Stimulated activated CD4-positive, alpha-beta T cell treated with anti-CD3 and anti-CD28 coated beads, TNF-alpha, amount 100 ng/mL, for 24 hours (primary cell): Measurements from ENCODE around the gene GFOD1.
"Not testable (repeated sequence)": the region's sequence is repeated elsewhere in the genome, so short reads cannot be mapped to it uniquely, and the experiment has no call there.

Experiments
- DNase-seq, 3 experiments: peaks; one replicate each; pipeline ENCODE4 v3.0.0-alpha.2; 2020; ENCODE audit warnings: low read depth in 3 of 3

GFOD1 gene

DNA sequence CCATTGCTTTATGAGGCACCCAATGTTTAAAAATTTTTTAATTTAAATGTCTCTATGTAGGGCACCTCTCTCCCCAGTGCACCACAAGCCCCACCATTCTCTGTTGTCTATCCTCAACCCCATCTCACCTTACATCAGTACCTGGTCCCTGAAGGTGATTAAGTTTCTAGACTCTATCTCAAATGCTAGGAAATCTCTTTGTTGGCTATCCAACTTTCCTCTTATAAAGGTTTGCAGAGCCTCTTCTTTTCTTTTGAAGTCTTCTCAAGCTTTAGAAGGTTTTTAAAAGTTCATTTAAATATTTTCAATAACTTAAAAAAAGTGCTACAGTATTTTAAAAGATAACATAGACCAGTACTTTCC is 82.5 kb downstream of the GFOD1 start:
- no peak for DNase-seq

DNA sequence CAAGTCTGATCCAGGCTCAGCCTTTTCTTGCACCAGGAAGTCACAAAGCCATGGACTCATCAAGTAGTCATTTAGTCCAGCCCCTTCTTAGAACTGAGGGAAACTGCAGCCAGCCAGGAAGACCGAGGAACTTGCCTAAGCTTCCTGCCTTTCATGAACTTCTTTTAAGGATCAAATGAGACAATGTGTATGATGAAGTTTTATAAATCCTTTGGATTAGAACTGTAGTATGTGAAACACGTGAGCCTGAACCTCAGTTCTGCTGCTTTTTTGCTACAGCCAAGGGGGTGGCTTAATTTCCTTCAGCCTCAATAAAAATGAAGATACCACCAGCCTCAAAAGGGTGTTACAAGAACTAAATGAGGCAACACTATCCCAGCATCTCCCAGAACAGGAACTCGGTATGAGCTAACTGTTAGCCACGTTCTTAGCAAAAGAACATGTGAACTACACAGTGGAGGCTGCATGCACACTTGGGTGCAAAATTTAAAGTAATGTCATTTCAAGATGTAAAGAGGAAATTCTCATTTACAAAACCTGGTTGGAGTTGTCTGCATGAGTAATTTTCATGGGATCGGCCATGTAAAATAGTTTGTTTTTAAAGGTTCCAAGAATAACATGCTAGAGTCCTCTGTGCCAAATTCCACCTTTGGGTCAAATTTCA is 83.0 kb downstream of the GFOD1 start:
- DNase-seq: no peak

DNA sequence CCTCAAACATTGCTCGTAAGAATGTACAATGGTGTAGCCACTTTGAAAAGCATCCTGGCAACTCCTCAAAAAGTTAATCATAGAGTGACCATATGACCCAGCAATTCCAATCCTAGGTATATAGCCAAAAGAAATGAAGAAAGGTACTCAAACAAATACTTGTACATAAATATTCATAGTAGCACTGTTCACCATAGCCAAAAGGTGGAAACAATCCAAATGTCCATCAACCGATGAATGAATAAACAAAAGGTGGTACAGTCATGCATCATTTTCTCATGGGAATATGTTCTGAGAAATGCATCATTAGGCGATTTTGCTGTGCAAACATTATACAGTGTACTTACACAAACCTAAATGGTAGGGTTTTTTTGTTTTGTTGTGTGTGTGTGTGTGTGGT is 84.7 kb downstream of the GFOD1 start:
- no peak for DNase-seq

DNA sequence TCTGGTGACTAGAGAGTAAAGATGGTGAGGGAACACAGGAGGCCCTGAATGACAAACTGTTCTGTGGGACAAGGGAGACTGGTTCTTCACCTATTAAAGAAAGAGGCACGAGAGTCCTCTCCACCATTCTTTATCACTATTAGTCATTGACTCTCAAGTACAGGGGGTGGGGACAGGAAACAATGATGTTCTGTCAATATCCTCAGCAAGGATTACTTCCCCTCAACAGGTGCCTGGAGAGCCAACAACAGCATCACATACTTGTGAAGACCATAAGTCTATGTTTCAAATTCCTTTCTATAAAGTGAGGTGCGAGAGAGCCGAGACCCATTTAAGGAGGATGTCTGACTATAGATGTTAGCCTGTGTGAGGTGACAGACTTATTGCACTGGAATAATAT is 86.6 kb downstream of the GFOD1 start:
- DNase-seq: no peak

DNA sequence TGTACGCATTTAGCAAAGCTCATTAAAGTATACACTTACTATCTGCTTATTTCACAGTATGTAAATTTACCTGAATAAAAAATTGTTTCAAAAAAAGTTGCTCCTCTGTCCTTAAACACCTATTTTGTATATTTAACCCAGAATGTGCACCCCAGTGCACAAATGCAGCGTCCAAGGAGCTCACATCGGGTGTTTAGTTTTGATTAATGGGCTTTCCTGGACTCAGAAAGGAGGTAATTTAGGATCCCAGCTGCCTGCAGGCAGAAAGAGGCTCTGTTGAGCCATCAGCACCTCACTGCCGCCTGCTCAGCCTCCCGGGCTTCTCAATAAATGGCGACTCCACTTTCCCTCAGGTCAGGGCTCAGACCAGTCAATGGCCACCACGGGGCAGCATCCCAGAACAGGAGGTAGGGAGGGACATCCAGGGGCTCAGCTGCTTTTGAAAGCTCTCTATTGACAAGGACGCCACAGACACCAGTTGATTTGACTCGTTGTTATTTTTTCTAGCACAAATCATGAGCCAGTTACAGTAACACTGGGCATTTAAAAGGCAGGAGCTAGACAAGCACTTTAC is 88.9 kb downstream of the GFOD1 start:
- DNase-seq: no peak

DNA sequence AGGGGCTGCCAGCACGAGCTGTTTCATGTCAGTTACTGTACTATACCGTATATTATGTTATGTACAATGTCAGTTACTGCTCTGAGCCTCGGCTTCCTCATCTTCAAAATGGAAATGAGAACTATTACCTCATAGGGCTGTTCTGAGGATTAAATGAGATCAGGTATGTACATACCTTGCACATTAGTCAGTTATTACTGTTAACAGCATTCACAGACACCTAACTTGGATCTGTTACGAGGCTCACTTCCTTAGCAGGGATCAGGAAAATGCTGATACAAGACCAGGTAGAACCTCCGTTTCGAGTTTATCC is 89.4 kb downstream of the GFOD1 start:
- DNase-seq: no peak

DNA sequence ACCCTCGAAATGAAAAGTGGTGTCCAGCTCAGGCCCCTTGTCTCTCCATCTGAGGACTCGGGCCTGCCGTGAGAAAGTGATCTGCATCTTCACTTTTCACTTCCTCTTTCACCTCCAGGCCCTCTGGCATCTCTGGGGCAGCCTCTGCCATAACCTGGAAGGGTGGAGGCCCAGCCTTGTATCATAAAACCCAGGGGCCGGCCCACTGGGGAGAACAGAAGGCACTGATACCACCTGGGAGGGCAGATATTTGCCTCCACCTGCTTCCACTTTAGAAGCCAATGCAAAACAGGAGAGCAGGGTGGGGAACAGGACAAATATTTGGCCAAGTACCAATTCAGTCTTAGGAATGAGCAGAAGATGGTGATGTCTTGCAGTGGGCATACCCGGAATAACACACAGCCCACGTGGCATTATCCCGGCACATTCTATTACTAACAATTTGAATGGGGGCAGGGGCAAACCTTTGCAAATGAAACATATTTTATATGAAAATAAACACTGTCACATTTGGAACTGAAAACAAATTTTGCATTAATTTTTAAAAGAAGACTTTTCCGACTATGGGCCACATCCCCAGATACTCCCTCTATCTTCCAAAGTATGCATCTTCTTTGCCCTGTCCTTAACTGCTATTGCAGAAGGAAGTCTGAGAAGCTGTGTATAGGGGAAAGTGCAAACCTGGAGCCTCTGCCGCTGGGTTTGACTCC is 89.9 kb downstream of the GFOD1 start:
- DNase-seq: no peak

DNA sequence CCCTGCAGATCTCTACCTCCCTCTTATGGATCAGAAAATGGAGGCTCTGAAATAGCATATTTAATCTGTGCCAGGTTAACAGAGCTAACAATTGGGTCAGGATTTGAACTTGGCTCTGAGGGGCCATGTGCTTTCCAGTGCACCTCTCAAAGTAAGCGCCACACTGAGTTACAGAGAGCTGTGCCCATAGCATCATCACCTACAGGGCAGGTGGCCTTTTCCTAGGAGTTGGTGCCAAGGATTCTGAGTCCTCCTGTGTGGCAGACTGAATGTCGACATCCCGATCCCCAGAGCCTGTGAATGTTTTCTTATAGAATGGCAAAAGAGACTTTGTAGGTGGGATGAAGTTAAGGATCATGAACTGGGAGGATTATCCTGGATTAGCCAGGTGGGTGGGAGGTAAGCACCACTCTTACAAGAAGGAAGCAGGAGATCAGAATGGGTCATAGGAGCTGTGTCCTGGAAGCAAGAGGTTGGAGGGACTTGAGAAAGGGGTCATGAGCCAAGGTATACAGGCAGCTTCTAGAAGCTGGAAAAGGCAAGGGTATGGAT is 91.1 kb downstream of the GFOD1 start:
- no peak for DNase-seq

DNA sequence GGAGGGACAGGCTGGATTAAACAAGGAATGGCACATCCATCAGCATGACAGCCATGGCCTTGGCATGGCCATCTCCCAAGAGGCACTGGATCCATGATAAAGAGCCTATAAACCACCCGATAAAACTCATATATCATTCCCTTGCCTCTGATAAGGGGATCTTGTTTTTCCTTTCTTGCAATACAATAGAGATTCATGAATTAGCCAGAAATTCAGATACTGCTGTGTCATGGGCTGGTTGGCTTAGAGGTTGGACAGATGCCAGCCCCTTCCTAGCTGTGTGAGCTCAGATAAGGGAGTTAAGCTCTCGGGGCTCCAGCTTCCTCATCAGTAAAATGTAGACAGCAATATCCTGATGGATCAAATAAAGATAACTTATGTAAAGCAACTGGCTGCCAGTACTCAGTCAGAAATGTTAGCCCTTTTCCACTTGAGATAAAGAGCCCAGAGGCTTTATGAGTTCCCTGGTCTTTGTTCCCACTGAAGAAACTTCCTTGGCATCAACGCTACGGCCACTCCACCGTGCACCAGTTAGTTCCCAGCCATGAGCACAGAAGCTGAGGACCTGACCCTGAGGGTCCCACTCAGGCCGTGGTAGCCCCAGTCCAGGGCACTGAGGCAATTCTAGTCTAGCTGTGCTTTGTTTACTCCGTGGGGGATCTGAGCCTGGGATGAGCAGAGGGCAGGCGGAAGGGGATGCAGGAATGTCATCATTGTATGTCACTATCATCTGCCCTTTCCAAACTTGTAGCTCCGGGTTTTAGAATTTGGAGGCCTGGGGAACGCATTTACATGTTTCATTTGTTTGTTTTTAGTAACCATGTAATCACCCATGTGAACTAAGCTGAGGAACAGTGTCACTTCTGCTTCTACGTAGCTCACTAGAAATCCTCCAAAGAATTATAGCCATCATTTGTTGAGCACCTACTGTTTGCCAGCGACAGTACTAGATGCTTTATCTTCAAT is 91.8 kb downstream of the GFOD1 start:
- no peak for DNase-seq

DNA sequence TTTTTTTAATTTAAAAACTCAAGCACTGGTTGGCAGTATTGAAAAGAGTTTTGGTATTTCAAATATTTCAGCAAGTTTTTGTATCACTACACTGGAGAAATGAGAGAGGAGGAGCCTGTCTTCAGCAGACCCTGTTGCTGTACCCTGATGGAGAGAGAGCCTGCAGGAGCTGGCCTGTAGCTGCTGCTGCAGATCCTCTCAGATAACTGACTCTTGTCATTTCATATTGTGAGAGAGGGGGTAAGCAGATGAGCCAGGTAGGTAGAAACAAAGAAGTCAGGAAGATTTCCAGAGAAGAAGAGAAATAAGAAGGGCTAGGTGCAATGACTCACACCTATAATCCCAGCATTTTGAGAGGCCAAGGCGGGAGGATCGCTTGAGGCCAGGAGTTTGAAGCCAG is 94.9 kb downstream of the GFOD1 start:
- no peak for DNase-seq

DNA sequence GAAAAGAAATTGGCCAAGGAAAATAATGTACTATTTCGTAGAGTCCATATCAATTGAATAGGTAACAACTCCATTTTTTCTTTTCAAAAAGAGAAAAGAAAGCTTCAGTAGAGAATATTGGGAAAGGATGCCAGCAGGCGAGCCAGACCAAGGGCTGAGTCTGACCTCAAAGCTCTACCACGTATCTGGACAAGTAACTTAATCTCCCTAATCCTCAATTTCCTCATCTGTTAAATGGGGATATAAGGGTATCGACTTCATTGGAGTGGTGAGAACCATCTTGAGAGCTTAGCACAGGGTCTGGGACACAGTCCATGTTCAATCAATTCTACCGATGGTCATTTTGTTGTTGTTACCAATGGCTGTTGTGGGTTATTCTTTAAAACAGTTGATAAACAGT is 95.9 kb downstream of the GFOD1 start:
- DNase-seq: no peak

DNA sequence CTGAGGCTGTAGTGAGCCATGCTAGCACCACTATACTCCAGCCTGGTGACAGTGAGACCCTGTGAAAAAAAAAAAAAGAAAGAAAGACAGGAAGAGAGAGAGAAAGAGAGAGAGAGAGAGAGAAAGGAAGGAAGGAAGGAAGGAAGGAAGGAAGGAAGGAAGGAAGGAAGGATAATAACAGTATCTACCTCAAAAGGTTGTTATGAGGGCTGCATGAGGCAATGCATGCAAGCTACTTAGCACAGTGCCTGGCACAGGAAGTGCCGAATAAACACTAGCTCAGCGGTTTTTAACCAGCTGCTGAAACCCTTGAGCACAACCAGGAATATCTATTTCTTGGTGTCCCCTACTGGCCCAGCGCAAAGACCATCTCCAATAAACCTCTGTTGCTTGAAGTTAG is 96.7 kb downstream of the GFOD1 start:
- DNase-seq: no peak

DNA sequence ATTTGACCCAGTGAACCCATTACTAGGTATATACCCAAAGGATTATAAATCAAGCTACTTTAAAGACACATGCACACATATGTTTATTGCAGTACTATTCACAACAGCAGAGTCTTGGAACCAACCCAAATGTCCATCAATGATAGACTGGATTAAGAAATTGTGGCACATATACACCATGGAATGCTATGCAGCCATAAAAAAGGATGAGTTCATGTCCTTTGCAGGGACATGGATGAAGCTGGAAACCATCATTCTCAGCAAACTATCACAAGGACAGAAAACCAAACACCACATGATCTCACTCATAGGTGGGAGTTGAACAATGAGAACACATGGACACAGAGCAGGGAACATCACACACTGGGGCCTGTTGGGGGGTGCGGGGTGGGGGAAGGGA is 98.2 kb downstream of the GFOD1 start:
- DNase-seq: not testable (repeated sequence)

DNA sequence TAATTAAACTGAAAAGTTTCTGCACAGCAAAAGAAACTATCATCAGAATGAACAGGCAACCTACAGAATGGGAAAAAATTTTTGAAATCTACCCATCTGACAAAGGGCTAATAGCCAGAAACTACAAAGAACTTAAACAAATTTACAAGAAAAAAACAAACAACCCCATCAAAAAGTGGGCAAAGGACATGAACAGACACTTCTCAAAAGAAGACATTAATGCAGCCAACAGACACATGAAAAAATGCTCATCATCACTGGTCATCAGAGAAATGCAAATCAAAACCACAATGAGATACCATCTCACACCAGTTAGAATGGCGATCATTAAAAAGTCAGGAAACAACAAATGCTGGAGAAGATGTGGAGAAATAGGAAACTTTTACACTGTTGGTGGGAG is 98.6 kb downstream of the GFOD1 start:
- not testable (repeated sequence) for DNase-seq

DNA sequence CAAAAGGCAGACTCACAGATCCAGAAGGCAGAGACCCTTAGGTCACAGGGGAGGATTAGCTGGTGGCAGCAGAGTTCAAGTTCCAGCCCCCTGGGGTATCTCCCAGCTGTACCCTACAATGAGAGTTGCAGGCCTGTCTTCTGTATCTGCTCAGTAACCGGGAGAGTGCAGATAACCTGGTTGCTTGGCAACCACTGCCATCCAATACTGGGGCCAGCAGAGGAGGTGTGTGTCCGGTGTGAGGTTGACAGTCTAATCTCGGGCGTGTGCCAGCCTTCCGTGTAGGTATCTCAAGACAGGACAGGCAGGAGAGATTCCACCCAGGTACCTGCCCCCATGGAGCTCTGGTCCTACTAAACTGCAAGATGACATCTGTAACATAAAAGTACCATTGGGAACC is 102.4 kb downstream of the GFOD1 start:
- DNase-seq: no peak

DNA sequence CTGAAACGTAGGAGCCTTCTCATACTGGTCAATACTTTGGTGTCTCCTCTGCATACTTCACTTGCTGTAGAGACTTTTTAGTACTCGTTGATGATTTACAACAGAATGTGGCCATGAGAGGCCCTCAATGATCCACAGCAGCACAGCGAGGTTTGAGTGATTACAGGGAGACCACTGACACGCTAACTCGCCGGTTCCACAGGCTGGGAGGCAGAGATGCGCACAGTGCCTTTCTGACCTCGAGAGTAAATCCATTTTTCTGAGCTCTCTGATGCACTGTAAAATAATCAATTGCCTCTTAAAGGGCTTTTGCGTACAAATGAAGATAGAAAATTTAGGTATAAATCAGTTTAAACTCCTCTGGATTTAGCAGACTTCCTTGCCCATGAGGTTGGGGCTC is 102.9 kb downstream of the GFOD1 start:
- no peak for DNase-seq

DNA sequence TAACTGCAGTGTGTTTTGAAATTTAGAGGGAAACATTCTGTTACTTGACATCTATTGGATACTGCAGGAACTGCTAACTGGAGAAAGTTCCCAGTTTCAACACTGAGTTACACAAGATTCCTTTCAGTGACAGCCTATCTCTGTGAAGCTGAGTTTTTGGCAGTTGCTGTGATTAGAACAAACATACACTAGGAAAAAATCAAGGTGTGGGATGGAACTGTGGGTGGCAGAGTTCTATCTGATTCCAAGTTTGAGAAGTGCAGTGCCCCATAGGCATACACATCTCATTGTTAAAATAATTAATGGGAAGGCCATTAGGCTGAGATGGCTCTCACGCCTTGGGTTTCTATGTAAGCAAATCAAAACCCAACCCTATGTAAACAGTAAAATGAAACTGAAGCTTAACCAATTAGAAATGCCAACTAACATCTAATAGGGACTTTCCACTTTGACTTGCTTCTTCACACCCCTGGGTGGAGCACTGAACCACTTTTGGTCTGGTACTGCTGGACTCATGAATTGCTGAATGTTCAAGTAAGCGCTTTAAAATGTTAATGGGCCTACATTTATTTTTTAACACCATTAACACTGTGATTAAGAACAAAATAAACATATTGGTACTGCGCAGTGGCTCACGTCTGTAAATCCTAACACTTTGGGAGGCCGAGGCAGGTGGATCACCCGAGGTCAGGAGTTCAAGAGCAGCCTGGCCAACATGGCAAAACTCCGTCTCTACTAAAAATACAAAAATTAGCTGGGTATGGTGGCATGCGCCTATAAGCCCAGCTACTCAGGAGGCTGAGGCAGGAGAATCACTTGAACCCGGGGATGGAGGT is 103.9 kb downstream of the GFOD1 start:
- DNase-seq: no peak

DNA sequence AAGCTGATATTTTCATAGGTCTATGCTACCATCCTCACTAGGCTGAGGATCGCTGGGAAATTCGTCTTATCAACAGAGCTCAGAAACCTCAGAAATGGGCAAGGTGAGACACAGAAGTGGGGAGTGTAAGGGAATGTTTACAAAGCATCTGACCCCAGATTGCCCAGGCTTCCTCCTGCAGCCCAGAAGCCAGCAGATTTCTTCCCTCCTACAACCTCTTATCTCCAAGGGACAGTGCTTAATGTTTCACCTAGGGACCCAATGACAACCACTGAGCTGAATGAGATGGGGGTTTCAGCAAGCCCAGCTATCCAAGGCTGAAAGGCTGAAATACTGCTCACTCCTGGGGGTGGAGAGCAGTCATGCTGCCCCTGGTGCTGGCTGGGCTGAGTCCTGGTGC is 106.6 kb downstream of the GFOD1 start:
- no peak for DNase-seq

DNA sequence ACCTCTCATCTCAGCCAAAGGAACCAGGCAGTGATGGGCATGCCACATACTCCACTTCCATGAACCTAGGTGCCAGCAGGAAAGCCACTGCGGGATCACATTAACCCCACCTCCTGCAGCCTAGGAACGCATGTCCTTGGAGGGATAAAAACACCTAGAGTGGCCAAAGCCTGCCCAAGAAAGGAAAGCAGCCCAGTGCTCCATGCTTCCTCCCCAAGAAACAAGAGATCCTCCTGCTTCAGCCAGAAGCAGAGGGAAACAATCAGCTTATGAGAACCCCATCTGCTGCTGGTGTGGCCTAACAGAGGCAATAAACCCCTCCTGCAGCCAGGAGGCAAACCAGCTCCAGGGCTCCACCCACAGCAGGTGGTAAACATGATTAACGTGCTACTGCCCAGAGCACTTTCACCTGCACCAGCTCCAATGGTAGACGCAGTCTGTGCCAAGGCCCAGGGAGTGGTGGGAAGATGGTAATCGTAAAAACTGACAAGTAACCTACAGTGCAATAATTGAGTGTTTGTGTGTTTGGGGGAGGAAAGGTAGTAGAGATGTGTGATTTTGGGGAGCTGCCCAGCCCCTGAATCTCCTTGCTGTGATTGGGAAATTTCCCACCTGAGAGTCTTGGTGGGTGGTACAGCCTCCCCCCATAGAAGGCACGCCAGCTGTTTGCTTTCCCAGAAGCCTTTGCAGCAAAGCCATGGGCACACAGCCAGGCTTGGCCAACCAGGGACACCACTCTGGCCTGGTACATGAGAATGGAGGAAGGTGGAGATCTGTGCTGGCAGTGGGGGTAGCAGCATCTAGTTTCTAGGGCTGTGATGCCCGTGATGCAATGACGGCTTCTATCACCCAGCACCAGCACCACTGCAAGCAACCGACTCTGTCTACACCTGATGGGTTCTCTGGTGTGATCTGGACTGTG is 108.5 kb downstream of the GFOD1 start:
- DNase-seq: no peak

DNA sequence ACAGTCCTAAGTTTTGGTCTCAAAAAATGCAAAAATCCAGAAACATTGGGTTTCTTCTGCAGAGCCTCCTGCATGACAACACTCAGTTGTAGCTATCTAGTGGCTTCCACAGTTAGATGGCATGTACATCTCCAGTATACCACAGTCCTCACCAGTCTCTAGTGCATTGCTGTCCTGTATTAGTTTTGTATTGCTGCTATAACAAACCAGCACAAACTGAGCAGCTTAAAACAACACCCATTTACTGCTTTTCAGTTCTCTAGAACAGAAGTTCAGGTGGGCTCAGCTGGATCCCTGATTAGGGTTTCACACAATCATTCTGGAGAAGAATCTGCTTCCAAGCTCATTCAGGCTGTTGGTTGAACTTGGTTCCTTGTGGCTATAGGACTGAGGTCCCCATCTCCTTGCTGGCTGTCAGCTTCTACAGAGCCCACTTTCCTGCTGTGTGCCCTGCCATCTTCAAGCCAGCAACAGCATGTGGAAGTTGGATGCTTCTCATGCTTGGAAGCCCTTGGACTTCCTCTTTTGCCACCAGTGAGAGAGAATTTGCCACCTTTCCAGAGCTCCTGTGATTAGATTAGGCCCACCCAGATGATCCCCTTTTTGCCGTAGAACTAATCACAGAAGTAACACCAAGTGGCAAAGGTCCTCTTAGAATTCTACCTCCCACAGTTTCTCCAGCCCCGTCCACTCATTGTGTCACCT is 110.2 kb downstream of the GFOD1 start:
- no peak for DNase-seq
